Measurements from ENCODE around the gene ZBTB25. TPM values are rescaled to one million over a fixed set of nuclear protein-coding genes. Genes with fewer than 3 reads are reported as not detected.

The ZBTB25 gene
- total RNA-seq, 4 donors from 2014 or later = 7.8 to 15.1 (median 9.1) TPM

DNA sequence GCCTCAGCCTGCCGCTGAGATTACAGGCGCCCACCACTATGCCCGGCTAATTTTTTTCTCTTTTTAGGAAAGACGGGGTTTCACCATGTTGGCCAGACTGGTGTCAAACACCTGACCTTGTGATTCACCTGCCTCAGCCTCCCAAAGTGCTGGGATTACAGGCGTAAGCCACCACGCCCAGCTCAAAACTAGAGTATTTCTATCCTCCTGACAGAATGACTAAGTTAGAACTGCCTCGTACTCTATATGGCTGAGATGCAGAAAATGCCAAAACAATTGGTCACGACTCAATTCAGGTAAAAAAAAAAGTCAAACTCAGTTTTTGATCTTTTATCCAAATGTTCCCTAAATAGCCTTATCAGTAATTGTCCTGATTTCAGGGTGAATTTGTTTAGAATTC is 27.2 kb downstream of the ZBTB25 start:
- TF ChIP-seq POLR2A (IDR thresholded peaks at IDR 0.05) = no peak
- TF ChIP-seq, protein P1, sequence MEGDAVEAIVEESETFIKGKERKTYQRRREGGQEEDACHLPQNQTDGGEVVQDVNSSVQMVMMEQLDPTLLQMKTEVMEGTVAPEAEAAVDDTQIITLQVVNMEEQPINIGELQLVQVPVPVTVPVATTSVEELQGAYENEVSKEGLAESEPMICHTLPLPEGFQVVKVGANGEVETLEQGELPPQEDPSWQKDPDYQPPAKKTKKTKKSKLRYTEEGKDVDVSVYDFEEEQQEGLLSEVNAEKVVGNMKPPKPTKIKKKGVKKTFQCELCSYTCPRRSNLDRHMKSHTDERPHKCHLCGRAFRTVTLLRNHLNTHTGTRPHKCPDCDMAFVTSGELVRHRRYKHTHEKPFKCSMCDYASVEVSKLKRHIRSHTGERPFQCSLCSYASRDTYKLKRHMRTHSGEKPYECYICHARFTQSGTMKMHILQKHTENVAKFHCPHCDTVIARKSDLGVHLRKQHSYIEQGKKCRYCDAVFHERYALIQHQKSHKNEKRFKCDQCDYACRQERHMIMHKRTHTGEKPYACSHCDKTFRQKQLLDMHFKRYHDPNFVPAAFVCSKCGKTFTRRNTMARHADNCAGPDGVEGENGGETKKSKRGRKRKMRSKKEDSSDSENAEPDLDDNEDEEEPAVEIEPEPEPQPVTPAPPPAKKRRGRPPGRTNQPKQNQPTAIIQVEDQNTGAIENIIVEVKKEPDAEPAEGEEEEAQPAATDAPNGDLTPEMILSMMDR (IDR thresholded peaks at IDR 0.05) = no peak
- H3K4me3 ChIP-seq (ENCODE audit: low read depth, poor library complexity, severe bottlenecking) = no peak overlapping the region
- WGBS, 2 donors = 92 to 96% methylated on average over 8 of the region's 8 CpGs
- DNase-seq (ENCODE audit: low spot score in 2 of 2) = no peak
- intact Hi-C loops (cut with DNase I; ENCODE audit: low total_unique reads) = no loop called here

DNA sequence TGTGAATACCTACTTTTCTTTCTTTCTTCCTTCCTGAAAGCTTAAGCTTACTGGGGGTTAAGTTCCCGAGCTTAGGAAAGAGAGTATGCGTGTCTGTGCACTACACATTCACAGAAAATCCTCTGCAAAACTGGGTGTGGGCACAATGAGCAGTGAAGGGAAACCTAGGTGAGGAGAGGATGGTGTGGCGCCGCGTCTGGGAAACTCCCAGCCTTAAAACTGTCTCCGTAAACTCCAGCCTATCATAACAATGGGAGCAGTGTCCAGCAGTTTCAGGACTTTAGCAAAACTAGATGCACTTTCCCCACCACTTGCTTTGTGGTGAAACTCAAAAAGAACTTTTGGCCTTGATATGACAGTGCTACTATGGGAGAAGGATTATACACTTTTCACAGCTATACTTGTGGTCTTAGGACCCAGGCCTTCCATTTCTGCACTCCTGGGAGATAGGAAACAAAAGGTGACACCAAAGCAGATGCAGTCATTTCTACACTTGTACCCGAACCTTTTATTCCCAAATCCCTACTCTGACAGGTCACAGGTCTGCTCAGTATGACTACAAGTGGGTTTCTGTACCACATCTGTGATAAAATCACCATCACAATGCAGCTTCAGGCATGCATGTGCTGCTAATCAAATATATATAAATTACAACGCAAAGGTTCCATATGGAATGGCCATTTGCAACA is 27.9 kb downstream of the ZBTB25 start:
- H3K4me3 ChIP-seq (ENCODE audit: low read depth, poor library complexity, severe bottlenecking) = no peak overlapping the region
- WGBS, 2 donors = 87 to 90% methylated on average over 8 of the region's 8 CpGs
- DNase-seq (ENCODE audit: low spot score in 2 of 2) = no peak
- intact Hi-C loops (cut with DNase I; ENCODE audit: low total_unique reads) = no loop called here
- TF ChIP-seq, protein P1 (IDR thresholded peaks at IDR 0.05) = no peak
- no peak for TF ChIP-seq POLR2A (IDR thresholded peaks at IDR 0.05)

DNA sequence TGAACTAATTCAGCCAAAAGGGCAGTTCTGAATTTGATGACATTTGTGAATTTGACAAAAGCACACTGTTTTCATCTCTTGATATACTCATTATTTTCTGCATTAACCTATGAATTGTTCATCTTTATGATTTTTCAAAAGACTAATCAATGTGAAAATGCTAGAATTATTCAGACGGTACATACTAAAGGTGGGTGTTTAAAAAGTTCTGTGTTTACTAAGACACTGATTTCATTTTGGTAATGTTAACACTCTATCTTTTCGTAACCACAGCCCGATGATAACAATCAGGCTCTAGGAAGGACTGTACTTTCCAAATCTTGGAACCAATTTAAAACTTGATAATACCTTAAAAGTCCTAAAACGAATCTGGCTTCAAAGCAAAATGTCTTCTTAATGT is 28.9 kb downstream of the ZBTB25 start:
- no peak for DNase-seq (ENCODE audit: low spot score in 2 of 2)

DNA sequence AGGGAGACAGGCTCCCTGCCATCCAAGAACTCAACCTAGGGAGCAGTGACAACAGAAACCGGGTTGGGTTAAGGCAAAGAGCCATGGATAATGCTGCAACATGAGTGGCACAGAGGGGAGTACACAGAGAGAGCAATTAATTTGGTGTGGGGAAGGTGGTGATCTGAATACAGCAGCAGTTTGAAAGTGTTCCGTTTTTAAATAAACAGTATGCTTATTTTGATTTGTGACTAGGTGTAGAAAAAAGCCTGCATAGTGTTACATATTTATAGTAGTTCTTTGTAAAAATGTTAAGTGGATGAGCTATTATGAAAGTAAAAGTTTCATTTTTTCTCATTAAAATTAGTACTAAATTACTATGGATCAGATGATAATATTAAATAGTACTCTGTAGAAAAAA is 29.6 kb downstream of the ZBTB25 start:
- 54 to 58% methylated on average over 2 of the region's 2 CpGs for WGBS, 2 donors
- intact Hi-C loops (cut with DNase I; ENCODE audit: low total_unique reads) = no loop called here
- no peak for DNase-seq (ENCODE audit: low spot score in 2 of 2)

More for the DNA sequence above, 28.9 kb downstream of the ZBTB25 start:
- 80 to 94% methylated on average over 4 of the region's 4 CpGs for WGBS, 2 donors
- H3K4me3 ChIP-seq (ENCODE audit: low read depth, poor library complexity, severe bottlenecking) = no peak overlapping the region
- TF ChIP-seq POLR2A (IDR thresholded peaks at IDR 0.05) = no peak
- TF ChIP-seq, protein P1 (IDR thresholded peaks at IDR 0.05) = no peak
- intact Hi-C loops (cut with DNase I; ENCODE audit: low total_unique reads) = no loop called here

DNA sequence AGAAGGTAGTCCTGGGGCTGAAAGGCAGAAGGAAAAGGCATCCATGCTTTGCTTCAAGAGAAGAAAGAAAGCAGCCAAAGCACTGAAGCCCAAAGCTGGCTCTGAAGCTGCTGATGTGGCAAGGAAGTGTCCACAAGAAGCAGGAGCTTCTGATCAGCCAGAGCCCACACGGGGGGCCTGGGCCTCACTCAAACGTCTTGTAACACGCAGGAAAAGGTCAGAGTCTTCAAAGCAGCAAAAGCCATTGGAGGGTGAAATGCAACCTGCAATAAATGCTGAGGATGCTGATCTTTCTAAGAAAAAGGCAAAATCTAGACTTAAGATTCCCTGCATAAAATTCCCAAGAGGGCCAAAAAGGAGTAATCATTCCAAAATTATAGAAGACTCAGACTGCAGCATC is 35.2 kb downstream of the ZBTB25 start:
- WGBS, 2 donors = 80 to 82% methylated on average over 3 of the region's 3 CpGs
- no peak overlapping the region for H3K4me3 ChIP-seq (ENCODE audit: low read depth, poor library complexity, severe bottlenecking)
- DNase-seq (ENCODE audit: low spot score in 2 of 2) = no peak
- intact Hi-C loops (cut with DNase I; ENCODE audit: low total_unique reads) = no loop called here
- TF ChIP-seq, protein P1 (IDR thresholded peaks at IDR 0.05) = no peak
- TF ChIP-seq POLR2A (IDR thresholded peaks at IDR 0.05) = no peak

More for the DNA sequence above, 29.6 kb downstream of the ZBTB25 start:
- TF ChIP-seq, protein P1 (IDR thresholded peaks at IDR 0.05) = no peak
- TF ChIP-seq POLR2A (IDR thresholded peaks at IDR 0.05) = no peak
- H3K4me3 ChIP-seq (ENCODE audit: low read depth, poor library complexity, severe bottlenecking) = no peak overlapping the region

DNA sequence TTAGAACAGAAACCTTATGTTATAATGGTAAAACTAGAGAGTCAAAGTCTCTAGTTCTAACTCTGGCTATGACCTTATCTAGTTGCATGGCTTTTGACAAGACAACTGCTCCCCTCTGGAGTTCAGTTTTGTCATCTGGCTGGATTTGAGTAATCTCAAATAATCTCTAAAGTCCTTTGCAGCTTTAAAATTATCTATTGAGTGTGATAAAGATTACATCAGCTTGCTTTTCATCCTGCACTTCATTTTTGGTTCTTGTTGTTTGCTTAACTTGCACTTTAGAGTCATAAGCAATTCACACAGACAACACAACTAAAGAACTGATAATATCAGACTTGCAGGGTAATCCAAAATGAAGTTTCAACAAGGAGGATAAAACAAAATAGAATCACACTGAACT is 36.1 kb downstream of the ZBTB25 start:
- TF ChIP-seq, protein P1 (IDR thresholded peaks at IDR 0.05) = no peak
- TF ChIP-seq POLR2A (IDR thresholded peaks at IDR 0.05) = no peak
- DNase-seq (ENCODE audit: low spot score in 2 of 2) = no peak
- no peak overlapping the region for H3K4me3 ChIP-seq (ENCODE audit: low read depth, poor library complexity, severe bottlenecking)
- intact Hi-C loops (cut with DNase I; ENCODE audit: low total_unique reads) = no loop called here
